HG02943 (cell line): ENCODE measurements around the gene MORN4.
"Not testable (repeated sequence)": the region's sequence is repeated elsewhere in the genome, so short reads cannot be mapped to it uniquely, and the experiment has no call there.

Source experiments
- ATAC-seq: cut with Tn5 transposase; IDR thresholded peaks from one replicate; pipeline ENCODE4 v1.9.1; 2021; ENCODE audit warnings: mild to moderate bottlenecking, low read depth, moderate library complexity; ENCODE audit not compliant: unreplicated experiment

MORN4 gene

GRCh38 chr10:97576487-97576886, 56.8 kb downstream of the MORN4 start:
- ATAC-seq, result not testable (repeated sequence)

GRCh38 chr10:97575127-97575668, 58.1 kb downstream of the MORN4 start:
- no peak for ATAC-seq

GRCh38 chr10:97574374-97575126, 58.8 kb downstream of the MORN4 start:
- no peak for ATAC-seq

GRCh38 chr10:97573672-97574071, 59.6 kb downstream of the MORN4 start:
- ATAC-seq, result no peak

GRCh38 chr10:97573021-97573420, 60.3 kb downstream of the MORN4 start:
- ATAC-seq, result no peak

GRCh38 chr10:97572214-97572989, 60.9 kb downstream of the MORN4 start, which contains the start of gene ANKRD2:
ANKRD2 (plus strand) TSS chr10:97572779; CDS start chr10:97572789, 10 bp downstream.
- ATAC-seq, result no peak

GRCh38 chr10:97571622-97572021, 61.7 kb downstream of the MORN4 start:
- ATAC-seq, result no peak

GRCh38 chr10:97570789-97571471, 62.4 kb downstream of the MORN4 start:
- no peak for ATAC-seq

GRCh38 chr10:97570146-97570788, 63.0 kb downstream of the MORN4 start:
- no peak for ATAC-seq

GRCh38 chr10:97567891-97568290, 65.4 kb downstream of the MORN4 start:
- no peak for ATAC-seq

- no peak for ATAC-seq
Measured at GRCh38 chr10:97566336-97566996, 66.8 kb downstream of the MORN4 start.

GRCh38 chr10:97564776-97565175, 68.5 kb downstream of the MORN4 start:
- no peak for ATAC-seq
